ENCODE measurements around the gene RASD2.

- no peak for TF ChIP-seq CTCF (IDR thresholded peaks at IDR 0.05)
- TF ChIP-seq POLR2A (IDR thresholded peaks at IDR 0.05), result no peak
Observed at GRCh38 chr22:35599364-35599763, 58.7 kb downstream of the RASD2 start.

Measured in Peyer's patch (tissue), 4 donors.